Nephron (organoid): ENCODE measurements around the gene MAP3K3.

Experiments
- H3K27ac Mint-ChIP-seq, 3 experiments: 2 replicates each; pipeline ENCODE4 v1.8.0; 2020; ENCODE audit warnings: mixed read lengths in 3 of 3, mild to moderate bottlenecking in 2 of 3, moderate library complexity in 1 of 3
- H3K27me3 Mint-ChIP-seq: 2 replicates; pipeline ENCODE4 v1.8.0; 2021; ENCODE audit warnings: low read depth, mild to moderate bottlenecking, moderate library complexity, mixed read lengths
- H3K36me3 Mint-ChIP-seq: 2 replicates; pipeline ENCODE4 v1.8.0; 2020; ENCODE audit warnings: low read depth, mixed read lengths
- H3K4me1 Mint-ChIP-seq: 2 replicates; pipeline ENCODE4 v1.8.0; 2020; ENCODE audit warnings: mixed read lengths
- H3K4me3 Mint-ChIP-seq, 3 experiments: 2 replicates each; pipeline ENCODE4 v1.8.0; 2020; ENCODE audit warnings: mild to moderate bottlenecking in 3 of 3, mixed read lengths in 3 of 3, moderate library complexity in 2 of 3
- H3K9me3 Mint-ChIP-seq: 2 replicates; pipeline ENCODE4 v1.8.0; 2020; ENCODE audit warnings: mixed read lengths
- TF ChIP-seq, protein P1 (sequence below), 3 experiments: fragments of 200-600 bp; sonication (generic); IDR thresholded peaks; one replicate each; pipeline ENCODE4 v1.5.0; 2021; ENCODE audit warnings: antibody characterized with exemption in 3 of 3; ENCODE audit not compliant: unreplicated experiment in 3 of 3

The MAP3K3 gene

DNA sequence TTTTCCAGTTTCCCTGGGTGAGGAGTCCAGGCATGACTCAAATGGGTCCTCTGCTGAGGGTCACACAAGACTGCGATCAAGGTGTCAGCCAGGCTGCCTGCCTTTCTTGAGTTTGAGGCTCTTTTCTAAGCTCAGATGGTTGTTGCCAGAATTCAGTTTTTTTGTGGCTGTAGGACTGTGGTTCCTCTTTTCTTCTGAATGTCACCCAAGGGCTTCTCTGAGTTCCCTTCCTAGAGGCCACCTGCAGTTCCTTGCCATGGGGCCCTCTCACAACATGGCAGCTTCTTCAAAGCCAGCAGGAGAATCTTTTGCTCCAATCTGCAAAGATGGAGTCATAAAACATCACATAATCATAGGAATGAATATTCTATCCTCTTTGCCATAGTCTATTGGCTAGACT, 60.2 kb downstream of the MAP3K3 start:
- Mint-ChIP-seq H3K9me3 (no peaks in the 10 kb centered on the region), H3K36me3 (peaks cover 33% of the 10 kb centered on the region)

DNA sequence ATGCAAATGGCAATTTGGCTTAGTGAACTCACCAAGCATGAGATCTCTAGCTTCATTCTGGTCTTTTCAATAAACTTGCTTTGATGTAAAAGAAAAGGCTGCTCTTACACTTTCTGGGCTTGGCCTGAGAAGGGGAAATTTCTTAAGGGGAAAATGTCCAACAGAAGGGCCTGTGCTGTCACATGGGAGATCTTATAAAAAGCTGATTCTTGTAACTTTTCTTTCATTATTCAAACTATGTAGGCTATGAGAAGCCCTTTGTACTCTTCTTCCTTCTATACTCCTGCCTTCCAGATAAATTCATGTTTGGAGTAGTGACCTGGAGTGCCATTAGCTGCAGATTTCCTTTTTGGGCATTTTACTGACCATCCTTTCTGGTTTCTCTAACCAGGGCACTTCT, 60.8 kb downstream of the MAP3K3 start:
- H3K4me1 Mint-ChIP-seq, result no peaks in the 10 kb centered on the region
- H3K36me3 Mint-ChIP-seq, result peaks cover 33% of the 10 kb centered on the region
- H3K9me3 Mint-ChIP-seq, result no peaks in the 10 kb centered on the region
- H3K27ac Mint-ChIP-seq, result no peak overlapping the region
- TF ChIP-seq, protein P1, sequence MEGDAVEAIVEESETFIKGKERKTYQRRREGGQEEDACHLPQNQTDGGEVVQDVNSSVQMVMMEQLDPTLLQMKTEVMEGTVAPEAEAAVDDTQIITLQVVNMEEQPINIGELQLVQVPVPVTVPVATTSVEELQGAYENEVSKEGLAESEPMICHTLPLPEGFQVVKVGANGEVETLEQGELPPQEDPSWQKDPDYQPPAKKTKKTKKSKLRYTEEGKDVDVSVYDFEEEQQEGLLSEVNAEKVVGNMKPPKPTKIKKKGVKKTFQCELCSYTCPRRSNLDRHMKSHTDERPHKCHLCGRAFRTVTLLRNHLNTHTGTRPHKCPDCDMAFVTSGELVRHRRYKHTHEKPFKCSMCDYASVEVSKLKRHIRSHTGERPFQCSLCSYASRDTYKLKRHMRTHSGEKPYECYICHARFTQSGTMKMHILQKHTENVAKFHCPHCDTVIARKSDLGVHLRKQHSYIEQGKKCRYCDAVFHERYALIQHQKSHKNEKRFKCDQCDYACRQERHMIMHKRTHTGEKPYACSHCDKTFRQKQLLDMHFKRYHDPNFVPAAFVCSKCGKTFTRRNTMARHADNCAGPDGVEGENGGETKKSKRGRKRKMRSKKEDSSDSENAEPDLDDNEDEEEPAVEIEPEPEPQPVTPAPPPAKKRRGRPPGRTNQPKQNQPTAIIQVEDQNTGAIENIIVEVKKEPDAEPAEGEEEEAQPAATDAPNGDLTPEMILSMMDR (IDR thresholded peaks at IDR 0.05; ENCODE audit: unreplicated experiment in 3 of 3), result no peak
- no peaks in the 10 kb centered on the region for H3K27me3 Mint-ChIP-seq
- H3K4me3 Mint-ChIP-seq, result no peak overlapping the region

More for the DNA sequence above, 60.2 kb downstream of the MAP3K3 start:
- H3K27ac Mint-ChIP-seq, result no peak overlapping the region
- no peaks in the 10 kb centered on the region for H3K27me3 Mint-ChIP-seq
- TF ChIP-seq, protein P1 (IDR thresholded peaks at IDR 0.05; ENCODE audit: unreplicated experiment in 3 of 3), result no peak
- H3K4me1 Mint-ChIP-seq, result no peaks in the 10 kb centered on the region
- H3K4me3 Mint-ChIP-seq, result no peak overlapping the region

DNA sequence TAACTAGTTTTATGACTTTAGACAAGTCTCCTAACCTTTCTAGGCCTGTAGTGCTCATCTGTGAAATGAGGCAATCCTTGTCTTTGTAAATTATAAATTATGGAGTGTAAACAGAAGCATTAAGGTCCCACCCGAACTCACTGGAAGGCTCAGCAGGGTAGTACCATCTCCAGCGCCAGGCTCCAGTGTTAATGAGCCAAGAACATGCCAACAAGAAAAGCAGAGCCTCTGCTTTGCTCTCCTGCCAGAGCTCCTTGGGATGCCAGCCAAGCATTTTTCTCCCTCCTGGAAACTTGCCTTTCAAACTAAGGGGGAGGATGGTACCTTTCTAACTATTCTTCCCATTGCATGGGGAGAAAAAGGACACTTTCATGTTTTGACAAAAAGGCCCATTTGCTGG, 62.8 kb downstream of the MAP3K3 start:
- H3K27ac Mint-ChIP-seq, result no peak overlapping the region
- H3K27me3 Mint-ChIP-seq, result no peaks in the 10 kb centered on the region
- no peaks in the 10 kb centered on the region for H3K4me1 Mint-ChIP-seq
- peaks cover 33% of the 10 kb centered on the region for H3K36me3 Mint-ChIP-seq
- TF ChIP-seq, protein P1 (IDR thresholded peaks at IDR 0.05; ENCODE audit: unreplicated experiment in 3 of 3), result no peak
- H3K9me3 Mint-ChIP-seq, result no peaks in the 10 kb centered on the region
- no peak overlapping the region for H3K4me3 Mint-ChIP-seq

DNA sequence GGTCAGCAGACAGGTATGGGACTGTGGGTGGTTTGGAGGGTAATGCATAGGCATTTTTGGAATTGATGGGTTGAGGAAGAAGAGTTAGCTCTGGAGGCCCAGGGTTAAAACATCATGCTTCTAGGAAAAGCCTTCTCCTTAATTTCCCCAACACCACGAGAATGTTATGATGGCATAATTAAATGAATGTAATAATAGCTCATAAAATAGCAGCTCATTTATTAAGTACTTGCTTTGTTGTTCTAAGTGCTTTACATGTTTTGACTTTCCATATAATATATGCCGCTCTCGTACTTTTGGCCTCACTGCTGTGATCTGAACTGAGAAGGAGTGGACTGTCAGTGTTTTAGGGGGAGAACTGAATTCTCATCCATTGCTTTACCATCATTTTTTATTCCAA, 63.4 kb downstream of the MAP3K3 start:
- H3K4me1 Mint-ChIP-seq, result no peaks in the 10 kb centered on the region
- TF ChIP-seq, protein P1 (IDR thresholded peaks at IDR 0.05; ENCODE audit: unreplicated experiment in 3 of 3), result no peak
- no peak overlapping the region for H3K4me3 Mint-ChIP-seq
- peaks cover 33% of the 10 kb centered on the region for H3K36me3 Mint-ChIP-seq
- H3K9me3 Mint-ChIP-seq, result no peaks in the 10 kb centered on the region
- no peaks in the 10 kb centered on the region for H3K27me3 Mint-ChIP-seq
- no peak overlapping the region for H3K27ac Mint-ChIP-seq

DNA sequence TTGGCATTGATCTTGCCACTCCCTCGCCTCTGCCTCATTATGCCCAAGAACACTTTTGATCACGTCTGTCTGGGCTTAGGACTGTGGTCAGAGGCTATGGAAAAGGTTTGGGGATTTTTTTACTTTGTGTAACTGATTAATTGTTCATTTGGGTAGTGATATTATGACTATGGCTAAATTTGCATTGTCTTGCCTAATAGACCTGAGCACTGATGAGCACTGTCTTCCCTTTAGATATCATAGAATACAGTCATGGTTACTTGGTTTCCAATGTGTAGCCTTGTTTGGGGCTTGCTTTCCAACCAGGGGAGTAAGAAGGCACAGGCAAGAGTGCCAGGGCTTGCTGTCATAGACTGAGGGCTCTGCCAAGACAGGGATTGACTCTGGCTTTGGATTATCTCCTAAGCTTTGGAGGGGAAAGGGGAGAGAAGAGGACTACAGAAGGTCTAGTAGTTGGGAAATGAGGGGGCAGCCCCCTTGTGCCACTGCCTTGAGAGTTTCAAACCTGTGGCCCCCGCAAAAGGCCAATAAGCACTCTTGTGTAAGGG, 64.0 kb downstream of the MAP3K3 start:
- Mint-ChIP-seq H3K9me3 (no peaks in the 10 kb centered on the region), H3K36me3 (peaks cover 35% of the 10 kb centered on the region), H3K27ac (no peak overlapping the region), H3K4me1 (no peaks in the 10 kb centered on the region), H3K4me3 (no peak overlapping the region), H3K27me3 (no peaks in the 10 kb centered on the region)
- TF ChIP-seq, protein P1 (IDR thresholded peaks at IDR 0.05; ENCODE audit: unreplicated experiment in 3 of 3), result no peak

DNA sequence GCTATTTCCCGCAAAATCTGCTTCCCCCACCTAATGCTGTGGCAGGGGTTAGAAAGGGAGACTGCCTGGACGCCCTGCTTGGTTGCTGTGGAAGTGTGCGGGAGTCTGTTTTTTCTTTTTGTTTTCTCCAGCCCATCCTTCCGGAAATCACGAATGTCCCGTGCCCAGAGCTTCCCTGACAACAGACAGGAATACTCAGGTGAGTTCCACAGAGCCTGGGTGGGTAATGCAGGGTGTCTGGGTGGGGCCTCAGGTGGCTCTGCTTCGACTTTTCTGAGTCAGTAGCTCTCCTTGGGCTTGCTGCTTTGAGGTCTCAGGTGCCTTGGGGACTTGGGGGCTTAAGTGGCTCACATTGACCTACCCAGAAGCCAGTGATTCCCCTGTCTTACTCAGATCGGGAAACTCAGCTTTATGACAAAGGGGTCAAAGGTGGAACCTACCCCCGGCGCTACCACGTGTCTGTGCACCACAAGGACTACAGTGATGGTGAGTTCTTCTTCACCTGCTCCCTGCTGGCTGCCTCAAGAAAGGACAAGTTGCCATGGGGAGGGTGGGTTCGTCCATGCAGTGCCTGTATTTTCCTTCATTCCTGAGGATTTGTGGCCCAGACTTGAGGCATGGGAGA, 66.3 kb downstream of the MAP3K3 start:
- Mint-ChIP-seq H3K27ac (no peak overlapping the region), H3K36me3 (peaks cover 30% of the 10 kb centered on the region), H3K9me3 (no peaks in the 10 kb centered on the region), H3K27me3 (no peaks in the 10 kb centered on the region), H3K4me3 (no peak overlapping the region), H3K4me1 (no peaks in the 10 kb centered on the region)
- TF ChIP-seq, protein P1 (IDR thresholded peaks at IDR 0.05; ENCODE audit: unreplicated experiment in 3 of 3), result no peak
